ENCODE data around the gene PWWP2B.
"Not testable (repeated sequence)": the region's sequence is repeated elsewhere in the genome, so short reads cannot be mapped to it uniquely, and the experiment has no call there.

The PWWP2B gene

DNA sequence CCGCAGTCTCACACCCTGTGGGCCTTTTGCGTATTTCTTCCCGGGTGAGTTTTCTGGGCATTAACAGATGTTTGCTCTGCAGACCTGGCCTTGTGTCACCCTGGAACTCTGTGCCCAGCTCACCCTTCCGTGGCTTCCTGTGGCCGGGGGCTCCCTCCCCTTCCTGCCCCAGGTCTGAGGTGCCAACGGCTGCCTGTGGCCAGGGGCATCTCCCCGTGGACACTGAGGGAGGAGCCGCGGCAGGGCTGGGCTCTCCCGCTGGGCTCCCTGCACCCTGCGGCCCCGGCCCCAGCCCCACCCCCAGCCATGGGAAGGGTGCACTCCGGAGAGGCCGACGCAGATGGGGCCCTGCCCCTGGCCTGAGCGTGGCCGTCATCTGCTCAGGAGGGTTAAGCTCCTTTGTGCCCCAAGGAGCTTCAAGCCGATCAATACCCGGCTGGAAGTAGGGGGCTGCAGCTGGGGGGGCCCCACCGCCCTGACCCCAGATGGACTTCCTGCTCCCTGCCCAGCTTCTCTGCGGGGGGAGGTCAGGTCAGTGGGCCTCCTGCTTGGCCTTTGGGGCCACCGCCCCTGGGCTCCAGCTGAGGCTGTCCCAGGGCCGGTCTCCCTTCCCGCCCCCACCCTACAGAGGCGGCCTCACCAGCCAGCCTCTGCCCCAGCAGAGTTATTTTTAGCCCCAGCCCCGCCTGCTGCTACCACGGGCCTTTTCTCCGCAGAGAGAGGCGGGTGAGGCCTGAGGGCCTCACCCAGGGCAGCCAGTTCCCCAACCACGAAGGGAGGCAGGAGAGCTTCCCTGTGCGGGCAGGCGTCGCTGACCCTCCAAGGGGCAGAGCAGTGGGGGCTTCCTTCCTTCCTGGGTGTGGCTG lies 24.2 kb downstream of the PWWP2B start:
- DNase-seq = peak; percentile 25

DNA sequence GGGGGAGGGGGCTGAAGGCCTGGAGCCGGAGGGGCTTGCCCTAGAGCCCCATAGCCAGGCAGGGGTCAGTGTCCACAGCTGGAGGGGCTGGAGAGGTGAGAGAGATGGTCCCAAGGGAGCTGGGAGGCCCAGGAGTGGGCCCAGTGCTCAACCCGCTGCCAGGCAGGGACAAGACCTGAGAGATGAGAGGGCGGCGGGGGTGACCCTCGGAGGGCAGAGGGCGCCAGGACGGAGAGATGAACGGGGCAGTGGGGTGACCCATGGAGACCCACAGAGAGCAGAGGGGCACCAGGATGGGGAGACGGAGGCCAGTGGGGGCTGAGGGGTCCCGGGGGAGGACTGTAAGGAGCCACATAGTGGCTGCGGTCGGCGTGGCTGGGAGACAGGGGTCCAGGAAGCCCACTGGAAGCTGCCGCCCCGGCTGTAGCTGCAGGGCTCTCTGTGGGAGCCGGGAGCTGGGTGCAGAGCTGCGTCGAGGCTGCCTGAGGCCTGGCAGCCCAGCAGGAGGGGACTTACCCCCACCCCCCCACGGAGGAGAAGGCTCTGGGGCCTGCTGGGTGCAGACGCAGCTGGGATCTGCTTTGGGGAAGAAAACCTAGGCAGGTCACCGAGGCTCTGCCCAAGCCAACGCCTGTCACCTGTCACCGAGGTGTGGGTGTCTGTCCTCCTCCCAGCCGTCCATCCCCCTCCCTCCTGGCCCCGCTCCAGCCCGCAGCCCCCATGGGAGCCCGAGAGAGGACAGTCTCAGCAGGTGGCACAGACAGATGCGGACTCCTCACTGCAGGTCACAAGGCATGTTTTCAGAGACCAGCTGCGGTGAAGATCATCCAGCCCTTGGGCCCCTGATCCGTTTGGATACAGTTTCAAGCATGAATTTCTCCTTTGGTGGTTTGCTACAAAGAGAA lies 25.1 kb downstream of the PWWP2B start:
- DNase-seq = no peak

DNA sequence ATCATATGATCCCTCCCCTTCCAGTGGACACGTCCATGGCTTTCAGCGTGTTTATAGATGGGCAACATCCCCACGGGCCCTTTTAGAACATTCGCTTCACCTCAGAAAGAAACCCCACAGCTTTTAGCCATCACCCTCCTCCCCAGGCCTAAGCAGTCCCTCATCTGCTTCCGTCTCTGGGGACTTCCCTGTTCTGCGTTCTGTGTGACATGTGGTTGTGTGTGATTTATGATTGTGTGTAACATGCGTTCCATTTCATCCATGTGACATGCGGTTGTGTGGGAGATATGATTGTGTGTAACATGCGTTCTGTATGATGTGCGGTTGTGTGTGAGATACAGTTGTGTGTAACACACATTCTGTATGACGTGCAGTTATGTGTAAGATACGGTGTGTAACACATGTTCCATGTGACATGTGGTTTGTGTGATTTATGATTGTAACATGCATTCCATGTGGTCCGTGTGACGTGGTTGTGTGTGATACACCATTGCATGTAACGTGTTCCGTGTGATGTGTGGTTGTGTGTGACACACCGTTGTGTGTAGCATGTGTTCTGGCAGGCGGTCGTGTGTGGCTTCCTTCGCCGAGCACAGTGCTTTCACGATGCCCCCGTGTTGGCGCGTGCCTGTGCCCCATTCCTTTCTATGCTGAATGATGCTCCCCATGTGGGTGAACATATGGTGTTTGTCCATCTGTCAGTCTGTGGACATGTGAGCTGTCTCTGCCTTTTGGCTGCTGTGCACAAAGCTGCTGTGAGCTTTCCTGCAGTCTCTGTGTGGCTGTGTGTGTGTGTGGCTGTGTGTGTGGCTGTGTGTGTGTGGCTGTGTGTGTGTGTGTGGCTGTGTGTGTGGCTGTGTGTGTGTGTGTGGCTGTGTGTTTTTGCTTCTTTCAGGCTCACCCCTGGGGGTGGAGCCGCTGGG lies 26.2 kb downstream of the PWWP2B start:
- DNase-seq = no peak

DNA sequence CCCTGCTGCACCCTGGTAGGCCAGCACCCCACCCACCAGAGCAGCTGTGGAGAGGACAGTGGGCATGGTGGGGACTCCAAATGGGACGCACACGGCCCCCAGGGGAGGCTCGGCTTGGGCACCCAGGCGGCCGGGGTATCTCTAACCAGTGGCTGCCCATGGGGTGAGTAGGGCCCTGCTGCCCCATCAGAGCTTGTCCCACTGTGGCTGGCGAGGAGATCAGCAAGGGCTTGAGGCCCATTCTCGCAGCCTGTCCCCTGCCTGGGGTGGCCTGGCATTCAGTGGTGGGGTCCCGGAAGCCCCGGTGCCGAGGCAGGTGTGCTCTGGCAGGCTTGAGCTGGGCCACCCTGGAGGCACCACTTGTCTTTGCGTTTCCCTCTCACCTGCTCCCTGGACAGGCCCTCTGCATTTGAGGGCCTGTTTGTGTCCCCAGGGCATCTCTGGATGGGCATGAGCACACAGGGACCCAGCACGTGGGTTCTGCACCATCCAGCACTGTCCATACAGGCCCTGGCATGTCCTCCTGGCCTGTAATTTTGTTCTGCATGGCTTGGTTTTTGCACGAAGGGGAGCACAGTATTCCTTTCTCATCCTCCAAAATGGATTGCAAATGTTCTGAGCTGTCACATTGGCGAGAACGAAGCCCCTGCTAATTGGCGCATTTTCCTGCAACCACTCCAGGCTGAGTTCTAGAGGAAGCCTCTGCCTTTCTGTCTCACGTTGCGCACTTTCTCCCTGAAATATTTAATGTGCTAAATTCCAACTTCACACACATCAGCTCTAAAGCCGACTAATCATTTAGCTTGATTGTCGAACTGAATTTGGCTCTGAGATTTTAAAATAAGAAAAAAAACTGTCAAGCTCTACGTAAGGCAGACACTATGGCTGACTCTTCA lies 27.2 kb downstream of the PWWP2B start:
- DNase-seq = no peak

DNA sequence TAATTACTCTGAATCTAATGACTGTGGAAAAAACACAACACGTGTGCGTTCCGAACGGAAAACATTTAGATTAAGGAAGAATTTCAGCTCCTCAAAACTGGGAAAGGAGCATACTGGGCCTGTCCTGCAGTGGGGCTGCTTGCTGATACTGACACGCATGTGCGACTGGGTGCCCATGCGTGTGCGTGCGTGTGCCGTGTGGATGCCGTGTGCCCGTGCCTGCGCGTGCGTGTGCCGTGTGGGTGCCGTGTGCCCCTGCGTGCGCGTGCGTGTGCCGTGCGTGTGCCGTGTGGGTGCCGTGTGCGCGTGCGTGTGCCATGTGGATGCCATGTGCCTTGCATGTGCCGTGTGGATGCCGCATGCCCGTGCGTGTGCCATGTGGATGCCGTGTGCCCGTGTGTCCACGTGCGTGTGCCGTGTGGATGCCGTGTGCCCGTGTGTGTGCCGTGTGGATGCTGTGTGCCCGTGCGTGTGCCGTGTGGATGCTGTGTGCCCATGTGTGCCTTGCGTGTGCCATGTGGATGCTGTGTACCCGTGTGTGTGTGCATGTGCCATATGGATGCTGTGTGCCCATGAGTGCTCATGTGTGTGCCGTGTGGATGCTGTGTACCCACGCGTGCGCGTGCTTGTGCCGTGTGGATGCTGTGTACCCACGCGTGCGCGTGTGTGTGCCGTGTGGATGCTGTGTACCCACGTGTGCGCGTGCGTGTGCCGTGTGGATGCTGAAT lies 28.2 kb downstream of the PWWP2B start:
- no peak for DNase-seq

DNA sequence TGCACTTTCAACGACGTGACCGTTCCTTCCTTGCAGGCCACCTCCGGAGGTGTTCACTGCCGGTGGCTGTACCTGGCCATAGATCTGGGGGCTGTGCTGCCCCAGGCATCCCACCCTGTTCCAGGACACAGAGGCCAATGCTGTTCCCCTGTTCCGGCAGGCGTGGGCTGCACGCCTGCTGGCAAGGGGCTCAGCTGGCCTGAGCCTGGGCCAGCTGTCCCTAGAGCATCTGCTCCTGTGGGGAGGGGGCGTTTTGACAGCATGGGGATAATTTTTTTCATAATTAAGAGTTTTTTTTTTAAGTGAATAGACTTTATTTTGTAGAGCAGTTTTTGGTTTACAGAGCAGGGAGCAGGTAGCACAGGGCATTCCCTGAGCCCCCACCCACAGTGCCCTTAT lies 28.8 kb downstream of the PWWP2B start:
- DNase-seq = no peak

DNA sequence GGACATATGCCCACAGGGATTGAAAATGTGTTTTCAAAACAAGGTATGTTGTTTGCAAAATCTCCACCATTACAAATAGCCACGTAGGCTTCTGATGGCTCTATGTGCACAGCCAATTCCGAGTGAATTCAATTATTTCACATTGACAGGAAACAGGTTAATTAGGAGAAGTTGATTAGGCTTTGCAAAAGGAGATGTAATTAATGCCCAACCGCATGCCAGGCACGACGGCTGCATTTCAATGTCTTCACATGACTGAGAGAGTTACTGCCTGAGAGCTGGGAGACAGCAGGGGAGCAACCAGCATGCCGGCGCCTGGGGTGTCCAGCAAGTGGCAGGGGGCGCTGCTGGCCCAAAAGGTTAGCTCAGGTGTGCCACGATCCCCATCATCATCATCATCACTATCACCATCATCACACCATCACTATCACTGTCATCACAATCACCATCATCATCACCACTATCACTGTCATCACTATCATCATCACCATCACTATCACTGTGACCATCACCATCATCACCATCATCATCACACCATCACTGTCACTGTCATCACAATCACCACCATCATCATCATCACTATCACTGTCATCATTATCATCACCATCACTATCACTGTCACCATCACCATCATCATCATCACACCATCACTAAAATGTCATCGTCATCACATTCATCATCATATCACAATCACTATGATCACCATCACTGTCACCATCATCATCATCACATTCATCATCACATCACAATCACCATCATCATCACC lies 30.2 kb downstream of the PWWP2B start:
- no peak for DNase-seq

DNA sequence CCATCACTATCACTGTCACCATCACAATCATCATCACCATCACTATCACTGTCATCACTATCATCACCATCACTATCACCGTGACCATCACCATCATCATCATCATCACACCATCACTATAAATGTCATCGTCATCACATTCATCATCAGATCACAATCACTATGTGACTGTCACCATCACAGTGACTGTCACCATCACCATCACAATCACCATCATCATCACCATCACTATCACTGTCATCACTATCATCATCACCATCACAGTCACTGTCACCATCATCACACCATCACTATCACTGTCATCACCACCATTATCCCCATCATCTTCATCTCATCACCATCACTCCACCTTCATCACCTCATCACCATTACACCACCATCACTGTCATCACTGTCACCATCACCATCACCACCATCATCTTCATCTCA lies 31.0 kb downstream of the PWWP2B start:
- no peak for DNase-seq

DNA sequence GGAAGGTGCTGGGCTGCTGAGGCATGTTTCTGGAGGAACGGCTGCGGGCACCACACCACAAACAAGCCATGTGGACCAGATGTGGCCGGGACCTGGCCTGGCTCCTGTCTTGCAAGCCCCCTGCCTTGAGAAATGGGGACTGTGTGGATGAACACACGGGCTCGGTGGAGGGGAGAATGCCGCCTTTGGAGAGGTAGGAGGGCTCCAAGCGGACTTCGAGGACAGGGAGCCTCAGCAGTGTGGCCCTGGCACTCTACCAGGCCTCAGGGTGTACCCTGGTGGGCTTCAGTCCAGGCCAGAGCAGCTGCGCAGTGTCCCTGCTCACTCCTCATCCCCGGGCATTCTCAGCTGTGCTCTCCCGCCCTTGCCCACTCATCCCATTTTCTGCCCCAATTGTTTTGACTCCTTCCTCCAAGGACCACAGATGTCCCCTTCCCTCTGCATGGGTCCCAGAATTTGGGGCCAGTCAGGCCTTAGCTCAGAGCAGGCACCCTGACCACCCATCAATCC lies 31.5 kb downstream of the PWWP2B start:
- no peak for DNase-seq

DNA sequence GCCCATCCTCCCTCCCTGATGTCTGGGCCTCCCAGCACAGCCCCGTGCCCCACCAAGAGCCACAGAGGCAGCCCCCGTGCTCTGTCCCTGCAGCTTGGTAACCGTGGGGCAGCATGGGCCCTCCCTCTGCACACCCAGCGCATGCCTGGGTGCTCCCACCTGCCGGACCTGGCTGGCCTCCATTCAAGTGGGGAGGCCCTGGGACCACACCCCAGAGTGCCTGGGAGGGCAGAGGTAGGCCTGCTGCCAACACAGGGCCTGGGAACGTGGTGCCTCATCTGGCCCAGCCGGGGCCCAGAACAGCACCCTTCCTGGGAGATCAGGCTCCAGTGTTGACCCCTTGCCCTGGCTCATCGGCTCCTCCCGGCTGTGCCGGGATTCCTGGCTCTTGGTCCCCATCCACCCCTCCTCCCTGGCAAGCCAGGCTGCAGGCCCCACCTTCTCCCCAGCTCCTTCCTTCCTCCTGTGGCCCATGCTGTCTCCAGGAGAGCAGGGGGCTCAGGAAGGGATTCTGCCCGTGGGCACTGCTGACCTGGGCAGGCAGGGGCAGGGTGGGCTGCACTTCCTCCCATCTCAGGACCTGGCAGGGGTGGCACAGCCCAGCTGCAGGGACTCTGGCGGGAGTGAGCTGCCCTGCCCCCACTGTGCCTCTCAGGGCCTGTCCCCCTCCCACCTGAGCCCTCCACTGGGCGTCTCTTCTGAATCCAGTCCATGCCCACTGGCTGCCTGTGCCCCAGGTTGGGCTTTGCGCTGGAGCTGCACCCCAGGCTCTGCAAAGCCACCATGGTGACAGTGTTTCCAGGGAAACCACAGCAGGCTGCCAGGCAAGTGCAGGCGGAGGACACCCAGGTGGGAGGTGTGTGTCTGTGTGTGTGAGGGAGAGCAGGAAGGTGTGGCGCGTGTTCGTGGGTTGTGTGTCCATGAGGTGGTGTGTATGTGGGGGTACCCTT lies 32.6 kb downstream of the PWWP2B start:
- no peak for DNase-seq

DNA sequence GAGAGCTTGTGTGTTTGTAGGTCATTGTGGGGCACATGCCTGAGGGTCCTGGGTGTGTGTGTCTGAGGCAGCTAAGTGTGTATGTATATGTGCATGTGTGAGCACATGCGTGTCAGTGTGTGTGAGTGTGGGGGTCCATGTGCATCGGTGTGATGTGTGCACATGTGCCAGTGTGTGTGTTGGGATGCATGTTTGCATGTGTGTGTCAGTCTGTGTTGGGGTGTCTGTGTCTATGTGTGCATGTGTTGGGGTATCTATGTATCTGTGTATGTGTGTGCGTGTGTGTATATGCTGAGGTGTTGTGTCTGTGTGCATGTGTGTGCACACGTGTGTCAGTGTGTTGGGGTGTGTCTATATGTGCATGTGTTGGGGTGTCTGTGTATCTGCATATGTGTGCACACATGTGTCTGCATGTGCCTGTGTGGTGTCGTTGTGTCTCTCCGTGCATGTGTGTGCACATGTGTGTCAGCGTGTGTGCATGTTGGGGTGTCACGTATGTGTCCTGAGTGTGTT lies 33.3 kb downstream of the PWWP2B start:
- no peak for DNase-seq

DNA sequence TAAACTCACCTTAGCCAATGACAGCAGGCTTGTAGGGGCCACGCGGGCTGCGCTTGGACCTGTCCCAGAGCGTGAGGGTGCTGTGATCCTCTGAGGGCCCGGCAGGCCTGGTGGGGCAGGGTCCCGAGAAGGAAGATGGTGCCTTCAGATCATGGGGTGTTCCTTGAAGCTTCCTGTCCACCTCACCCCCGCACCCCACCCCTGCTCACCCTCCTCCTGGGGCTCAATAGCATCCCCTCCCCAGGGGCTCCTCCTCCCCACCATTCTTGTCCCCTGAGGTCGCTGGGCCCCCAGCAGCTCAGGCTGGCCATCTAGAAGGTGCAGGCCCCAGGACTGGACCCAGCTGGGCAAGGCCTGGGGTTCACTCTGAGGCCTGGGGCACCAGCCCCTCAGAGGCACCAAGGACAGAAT lies 33.9 kb downstream of the PWWP2B start:
- no peak for DNase-seq

DNA sequence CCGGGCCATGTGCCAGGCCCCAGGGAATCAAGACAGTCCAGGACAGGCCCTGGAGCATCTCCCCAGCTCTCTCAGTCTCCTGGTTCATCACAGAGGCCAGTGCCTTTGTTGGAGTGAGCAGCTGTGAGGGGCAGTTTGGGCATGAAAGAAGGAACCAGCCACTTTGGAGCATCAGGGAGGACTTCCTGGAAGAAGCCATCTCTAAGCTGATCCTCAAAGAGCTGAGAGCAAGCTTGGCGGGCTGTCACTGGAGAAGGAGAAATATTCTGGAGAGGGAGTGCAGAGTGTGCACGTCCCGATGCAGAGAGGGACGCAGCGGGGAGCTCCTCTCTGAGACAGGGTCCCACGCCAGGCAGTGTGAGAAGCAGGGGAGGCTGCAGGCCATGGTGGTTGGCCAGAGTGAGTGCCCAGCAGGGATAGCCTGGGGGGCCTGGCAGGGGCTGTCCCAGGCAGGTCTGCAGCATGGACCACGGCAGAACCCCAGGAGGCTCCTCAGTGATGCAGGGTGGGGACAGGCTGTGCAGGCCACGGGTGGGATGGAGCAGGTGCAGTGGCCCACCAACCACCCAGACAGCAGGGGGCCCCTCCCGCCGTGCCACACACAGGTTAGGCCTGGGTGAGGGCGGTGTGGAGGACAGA lies 34.7 kb downstream of the PWWP2B start:
- DNase-seq = no peak

DNA sequence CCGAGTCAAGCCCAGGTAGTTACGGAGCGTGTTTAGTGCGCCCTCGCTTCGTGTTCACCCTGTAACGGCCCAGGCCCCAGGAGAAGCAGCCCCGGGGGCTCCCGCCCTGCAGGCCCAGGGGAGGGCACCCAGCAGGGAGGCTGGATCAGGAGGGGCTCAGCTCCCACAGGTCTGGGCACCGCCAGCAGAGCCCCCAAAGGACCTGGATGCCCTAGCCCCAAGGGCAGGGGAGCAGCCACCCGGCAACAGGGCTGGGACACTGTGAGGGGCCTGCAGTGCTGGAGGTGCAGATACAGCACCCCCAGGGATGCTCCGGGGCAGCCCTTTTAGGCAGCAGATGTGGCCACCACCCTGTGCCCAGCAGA lies 35.2 kb downstream of the PWWP2B start:
- no peak for DNase-seq

DNA sequence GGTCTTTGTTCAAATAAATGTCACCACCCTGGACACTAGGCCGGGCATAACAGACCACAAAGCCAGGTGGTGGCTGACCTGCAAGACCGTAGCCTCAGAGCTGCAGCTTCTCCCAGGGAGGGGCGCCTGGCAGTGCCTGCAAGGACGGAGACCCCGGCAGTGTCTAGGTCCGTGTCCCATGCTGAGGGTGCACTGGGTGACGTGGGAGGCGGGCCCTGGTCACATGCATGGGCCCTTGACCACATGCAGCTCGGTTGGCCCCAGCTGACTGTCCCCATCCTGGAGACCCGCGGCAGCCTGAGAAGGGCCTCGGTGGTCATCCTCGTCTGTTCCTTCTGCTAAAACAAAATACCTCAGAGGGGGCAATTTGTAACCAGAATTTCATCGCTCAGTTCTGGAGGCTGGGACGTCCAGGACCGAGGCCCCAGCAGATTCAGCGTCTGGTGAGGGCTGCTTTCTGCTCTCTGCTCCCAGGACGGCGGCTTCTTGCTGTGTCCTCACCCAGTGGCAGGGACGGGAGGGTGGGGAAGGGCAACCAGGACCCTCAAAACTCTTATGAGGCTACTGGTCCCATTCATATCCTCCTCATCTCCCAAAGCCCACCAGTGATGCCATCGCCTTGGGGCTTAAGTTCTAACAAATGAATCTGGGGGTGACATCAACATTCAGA lies 36.8 kb downstream of the PWWP2B start:
- DNase-seq = no peak

DNA sequence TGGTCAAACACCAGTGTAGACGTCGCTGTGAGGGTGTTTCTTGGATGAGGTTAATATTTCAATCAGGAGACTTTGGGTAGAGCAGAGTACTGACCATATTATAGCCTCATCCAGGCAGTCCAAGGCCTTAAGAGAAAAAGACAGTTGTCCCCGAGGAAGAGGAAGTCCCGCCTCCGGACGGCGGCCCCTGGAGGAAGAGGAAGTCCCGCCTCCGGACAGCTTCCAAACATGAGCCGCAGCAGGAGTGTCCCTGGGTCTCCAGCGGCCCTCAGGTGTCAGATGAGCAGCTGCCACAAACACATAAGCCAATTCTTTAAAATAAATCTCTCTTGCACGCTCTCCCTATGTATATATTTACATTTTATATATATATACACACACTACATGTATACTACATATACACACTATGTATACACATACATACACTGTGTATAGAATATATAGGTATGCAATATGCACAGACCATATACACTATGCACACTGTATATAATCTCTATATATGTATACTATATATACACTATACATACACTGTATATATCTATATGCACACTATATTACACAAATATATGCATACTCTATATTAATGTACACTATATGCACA lies 37.5 kb downstream of the PWWP2B start:
- peak; percentile 80 for DNase-seq

DNA sequence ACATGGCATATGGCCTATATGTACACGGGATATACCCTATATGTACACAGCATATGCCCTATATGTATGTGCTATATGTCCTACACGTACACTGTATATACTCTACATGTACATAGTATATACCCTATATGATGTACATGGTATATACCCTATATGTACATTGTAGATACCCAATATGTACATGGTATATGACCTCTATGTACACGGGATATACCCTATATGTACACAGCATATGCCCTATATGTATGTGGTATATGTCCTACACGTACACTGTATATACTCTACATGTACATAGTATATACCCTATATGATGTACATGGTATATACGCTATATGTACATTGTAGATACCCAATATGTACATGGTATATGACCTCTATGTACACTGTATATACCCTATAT lies 38.3 kb downstream of the PWWP2B start:
- not testable (repeated sequence) for DNase-seq

Measured in CD4-positive, alpha-beta T cell treated with Interleukin-17A for 4 hours (primary cell).